Measurements from ENCODE around the gene CEP170.
"Not testable (repeated sequence)": the region's sequence is repeated elsewhere in the genome, so short reads cannot be mapped to it uniquely, and the experiment has no call there.

- not testable (repeated sequence) for TF ChIP-seq CTCF, POLR2A (IDR thresholded peaks at IDR 0.05)
These were observed 107.7 kb downstream of the CEP170 start for GRCh38 chr1:243147351-243147750.

All from uterus (tissue), 2 donors.